Stimulated activated CD4-positive, alpha-beta T cell treated with anti-CD3 and anti-CD28 coated beads, Interleukin-15, amount 100 ng/mL, for 24 hours (primary cell): ENCODE data around the gene ITGB5.
"Not testable (repeated sequence)": the region's sequence is repeated elsewhere in the genome, so short reads cannot be mapped to it uniquely, and the experiment has no call there.

ENCODE experiments used
- DNase-seq: peaks from one replicate; pipeline ENCODE4 v3.0.0-alpha.2; 2020

Gene ITGB5

GRCh38 chr3:124812291-124813265, 74.6 kb downstream of the ITGB5 start:
- DNase-seq, result no peak

- no peak for DNase-seq
Observed at GRCh38 chr3:124811436-124811835, 75.7 kb downstream of the ITGB5 start.

DNA sequence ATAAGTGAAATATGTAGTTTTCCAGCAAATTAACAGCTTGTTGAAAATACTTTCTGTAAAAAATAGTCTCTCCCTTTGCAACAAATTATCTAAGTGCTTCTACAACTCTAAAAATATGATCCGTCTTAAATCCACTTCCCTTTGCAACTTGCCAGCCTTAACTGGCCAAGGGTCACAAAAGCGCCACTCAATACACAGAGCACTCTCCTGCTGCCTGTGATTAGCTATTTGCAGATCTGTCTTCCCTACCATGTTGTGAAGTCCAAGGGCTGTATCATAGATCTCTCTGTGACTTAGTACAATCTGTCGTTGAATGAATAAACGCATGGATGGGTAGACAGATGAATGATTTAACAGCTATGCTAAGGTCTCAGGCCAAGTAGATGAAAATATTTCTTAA, 76.2 kb downstream of the ITGB5 start:
- no peak for DNase-seq

GRCh38 chr3:124809039-124809438, 78.1 kb downstream of the ITGB5 start:
- no peak for DNase-seq

DNA sequence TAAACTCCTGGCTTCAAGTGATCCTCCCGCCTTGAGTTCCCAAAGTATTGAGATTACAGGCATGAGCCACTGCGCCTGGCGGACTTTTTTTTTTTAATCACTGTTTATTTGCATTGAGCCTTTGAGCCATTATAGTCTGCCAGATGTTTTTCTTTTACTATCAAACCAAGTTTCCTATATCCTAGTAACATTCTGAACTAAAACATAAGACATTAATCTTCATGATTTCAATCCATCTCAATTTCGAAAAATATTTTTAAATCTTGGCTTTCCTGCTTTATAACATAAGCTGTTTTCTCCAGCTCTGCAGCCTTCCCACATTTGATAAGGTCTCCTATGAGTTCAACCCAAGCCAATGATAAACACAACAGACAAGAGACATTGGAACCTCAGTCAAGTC, 81.5 kb downstream of the ITGB5 start:
- no peak for DNase-seq

DNA sequence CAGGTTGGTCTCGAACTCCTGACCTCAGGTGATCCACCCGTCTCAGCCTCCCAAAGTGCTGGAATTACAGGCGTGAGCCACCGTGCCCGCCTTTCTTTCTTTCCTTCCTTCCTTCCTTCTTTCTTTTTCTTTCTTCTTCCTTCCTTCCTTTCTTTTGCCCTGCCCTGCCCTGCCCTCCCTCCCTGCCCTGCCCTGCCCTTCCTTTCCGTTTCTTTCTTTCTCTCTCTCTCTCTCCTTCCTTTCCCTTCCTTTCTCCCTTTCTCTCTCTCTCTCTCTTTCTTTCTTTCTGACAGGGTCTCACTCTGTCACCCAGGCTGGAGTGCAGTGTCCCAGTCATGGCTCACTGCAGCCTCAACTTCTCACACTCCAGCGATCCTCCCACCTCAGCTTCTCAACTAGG, 82.3 kb downstream of the ITGB5 start:
- DNase-seq, result no peak

DNA sequence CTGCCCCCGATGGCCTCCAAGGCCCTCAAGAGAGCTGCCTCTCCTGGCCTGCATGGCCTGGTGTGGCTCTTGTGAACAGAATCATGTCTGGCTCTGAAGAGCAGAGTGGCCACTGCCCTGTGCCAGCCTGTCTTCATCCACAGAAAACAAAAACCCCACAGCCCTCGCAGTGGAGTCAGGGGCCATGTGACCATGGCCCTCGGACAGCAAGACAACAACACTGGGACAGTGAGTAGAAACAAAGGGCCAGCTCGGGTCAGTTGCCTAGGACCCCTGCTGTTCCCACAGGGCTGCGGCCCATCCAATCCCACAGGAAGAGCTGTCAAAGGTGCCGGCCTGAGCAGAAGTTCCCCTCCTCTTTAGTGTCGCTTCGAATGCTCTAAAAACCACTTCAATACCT, 84.5 kb downstream of the ITGB5 start:
- no peak for DNase-seq

DNA sequence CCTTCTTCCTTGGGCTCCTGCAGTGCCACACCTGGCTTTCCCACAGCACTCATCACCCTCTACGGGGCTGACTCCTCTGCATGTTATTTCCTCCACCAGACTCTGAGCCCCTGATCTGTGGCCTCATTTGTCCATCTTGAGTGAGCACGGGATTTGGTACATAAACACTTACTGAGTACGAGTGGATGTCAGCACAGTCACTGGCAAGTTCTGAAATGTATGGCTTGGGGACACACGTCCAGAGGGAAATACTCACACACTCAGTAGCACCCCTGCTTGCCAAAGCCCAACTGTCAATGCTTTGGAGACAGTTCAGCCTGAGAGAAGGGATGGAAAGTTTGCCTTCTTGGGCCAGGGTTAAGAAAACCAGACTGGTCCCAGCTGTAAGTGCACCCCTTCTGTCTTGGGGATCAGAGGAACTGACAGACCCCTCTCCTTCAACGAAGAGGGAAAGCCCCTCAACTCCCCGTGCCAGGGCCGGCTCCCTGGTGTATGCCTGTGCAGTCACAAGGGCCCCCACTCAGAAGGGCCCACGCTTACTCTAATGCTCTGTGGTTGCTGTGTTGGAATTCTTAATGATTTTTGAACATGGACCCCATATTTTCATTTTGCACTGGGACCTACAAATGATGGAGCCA, 85.0 kb downstream of the ITGB5 start:
- DNase-seq, result no peak

DNA sequence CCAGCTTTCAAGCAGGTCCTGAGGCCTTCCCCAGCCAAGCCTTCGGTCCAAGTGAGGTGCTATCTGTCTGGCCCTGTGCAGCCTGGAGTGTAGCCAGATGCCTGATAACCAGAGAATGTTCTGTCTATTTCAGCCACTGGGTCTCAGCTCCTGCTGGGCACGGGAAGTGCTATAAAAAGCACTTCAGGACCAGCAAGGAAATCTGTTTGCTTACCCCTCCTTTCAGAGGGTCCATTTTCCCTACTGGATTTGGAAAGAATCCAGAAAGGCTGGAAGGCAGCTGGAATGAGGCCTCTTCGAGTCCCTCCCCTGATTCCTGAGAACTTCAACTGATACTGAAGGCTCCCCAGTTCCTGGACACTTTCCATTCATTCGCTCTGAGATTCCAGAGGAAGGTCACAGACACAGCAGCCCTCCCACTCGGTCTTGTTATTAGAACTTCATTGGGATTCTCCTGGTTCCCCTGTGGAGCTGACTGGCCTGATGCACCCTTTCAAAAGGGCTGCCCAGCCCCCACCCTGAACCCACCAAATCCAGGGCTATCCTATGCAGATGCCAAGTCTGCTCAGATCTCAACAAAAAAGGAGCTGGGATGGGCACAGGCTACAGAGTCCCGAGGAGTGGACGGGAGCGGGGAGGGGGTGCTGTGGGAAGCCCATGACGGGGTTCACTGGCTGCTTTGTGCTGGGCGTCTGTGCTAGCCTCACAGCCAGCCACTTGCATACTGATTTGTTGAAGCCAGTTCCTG, 86.5 kb downstream of the ITGB5 start:
- DNase-seq, result no peak

DNA sequence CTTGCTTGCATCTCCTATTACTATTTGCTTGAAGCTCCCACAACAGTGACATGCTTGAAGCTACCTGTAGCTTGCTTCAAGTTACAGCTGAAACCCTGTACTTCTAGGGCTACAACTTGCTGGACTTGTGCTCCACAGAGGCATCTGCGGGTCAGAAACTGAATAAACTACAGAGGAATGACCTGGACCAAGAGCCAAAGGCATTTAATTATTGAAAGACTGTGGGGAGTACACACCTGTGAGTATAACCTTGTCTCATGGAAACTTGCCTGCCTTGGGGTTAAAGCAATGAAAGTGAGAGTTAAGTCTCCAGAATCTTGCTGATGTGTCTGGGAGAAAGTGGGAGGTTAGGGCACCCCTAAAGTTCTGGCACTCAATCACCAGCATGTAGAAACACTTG, 87.1 kb downstream of the ITGB5 start:
- no peak for DNase-seq

DNA sequence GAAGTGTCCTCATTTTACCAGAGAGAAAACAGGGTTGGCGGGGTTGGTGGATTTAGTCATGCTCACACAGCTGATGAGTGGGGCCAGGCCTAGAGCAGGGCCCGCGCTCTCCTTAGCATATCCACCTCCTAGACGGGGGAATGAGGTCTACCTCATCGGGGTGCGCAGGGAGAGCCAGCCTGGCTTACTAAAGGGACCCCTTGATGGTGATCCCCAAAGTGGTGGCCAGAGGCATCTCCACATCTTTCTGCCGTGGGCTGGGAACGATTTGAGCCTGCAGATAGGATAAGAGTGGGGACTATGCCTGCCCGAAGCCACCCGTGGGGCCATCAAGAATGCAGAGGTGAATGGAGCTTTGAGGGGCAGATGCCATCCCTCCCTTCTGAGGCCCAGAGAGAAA, 87.5 kb downstream of the ITGB5 start:
- DNase-seq, result no peak

DNA sequence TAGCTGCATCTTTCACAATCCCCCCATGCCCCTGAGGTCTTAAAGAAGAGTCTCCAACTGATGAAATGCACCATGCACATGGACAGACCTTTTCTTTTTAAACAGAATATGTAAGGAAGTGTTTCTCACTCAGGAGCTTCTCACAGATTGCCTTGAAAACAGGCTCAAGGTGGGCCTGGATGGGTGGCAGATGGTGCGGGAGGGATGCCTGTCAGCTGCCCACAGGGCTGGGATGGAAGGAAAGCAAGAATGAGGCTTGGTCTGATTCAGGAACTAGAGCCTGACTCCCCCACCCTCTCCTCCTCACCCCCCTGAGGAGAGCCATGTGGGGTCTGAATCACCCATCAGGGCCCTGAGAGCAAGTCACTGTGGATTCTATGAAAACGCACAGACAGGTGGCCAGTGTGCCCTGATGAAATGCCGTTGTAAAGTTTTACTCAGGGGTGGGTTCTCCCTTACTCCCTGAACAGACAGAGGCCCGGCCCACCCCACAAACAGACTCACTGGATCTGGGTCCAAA, 89.7 kb downstream of the ITGB5 start:
- DNase-seq, result no peak

DNA sequence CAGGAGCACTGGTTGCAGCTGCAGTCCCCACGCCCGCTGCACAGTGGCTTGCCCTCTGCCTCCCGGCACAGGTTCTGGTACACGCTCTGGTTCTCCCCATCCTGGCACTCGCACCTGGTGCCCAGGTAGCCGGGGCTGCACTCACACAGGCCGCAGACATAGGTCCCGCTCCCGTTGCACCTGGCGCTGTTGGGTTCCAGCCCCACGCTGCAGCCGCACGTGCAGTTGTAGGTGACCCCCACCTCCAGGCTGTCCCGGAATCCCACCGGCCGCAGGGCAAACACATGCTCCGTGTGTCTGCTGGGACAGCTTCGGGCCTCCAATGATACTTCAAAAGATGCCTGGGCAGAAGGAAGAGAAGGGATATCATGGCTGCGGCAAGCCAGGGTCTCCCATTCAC, 90.7 kb downstream of the ITGB5 start:
- no peak for DNase-seq

DNA sequence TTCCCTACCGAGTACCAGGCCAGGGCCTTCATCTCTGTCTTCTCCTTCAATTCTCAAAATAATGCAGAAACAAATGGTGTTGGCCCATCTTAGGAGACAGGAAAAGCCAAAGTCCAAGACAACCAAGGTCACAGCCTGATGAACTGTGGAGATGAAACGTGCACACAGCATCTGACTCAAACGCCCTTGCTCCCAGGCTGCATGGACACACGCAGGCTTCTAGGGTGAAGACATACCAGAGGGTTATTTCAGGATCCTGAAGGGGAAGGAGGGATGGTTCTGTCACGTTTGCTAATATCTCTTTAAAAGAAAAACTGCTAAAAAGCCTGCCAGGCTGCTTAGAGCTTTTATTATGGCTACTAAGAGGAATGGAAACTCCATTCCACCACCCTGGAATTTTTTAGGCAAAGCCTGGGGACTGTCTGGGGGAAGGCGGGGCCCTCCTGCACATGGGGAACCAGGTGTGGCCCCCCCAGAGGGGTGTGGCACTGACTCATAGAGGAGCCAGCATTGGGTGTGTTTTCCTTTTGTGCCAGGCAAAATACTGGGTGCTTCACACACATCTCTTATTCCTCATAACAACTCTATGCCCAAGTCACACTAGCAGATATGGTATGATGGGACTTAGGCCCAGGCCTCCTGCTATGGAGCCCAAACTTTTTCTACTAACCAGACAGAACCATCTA, 94.0 kb downstream of the ITGB5 start:
- no peak for DNase-seq

DNA sequence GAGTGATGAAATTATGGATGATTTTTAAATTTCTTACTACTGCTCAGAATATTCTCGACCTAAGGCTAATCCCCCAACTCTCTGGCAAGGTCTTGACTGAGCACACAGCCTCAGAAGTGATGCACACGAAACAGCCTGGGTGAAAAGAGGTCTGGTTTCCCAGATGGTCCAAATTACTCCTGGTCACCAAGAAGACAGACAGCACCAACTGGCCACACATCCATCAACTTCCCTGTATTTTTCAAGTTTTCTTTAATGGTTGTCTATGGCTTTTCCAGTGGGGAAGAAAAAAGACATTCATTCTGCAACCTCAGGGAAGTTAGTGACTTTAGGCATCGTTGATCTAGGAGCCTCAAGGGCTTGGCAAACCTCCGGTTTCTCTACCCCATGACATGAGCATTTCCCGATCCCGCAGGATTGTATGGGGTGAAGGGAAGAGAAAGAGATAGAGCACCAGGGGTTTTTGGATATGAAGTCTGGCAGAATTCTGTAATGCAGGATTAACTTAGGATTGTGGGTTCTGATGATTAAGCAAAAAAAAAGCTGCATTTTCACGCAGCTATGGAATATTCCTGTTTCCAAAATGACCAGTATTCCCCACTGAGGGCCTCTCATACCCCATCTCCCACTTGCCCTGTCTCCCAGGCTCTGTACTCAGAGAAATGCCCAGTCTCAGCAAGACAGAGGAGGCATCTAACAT, 94.7 kb downstream of the ITGB5 start:
- DNase-seq, result no peak

- no peak for DNase-seq
Observed at GRCh38 chr3:124791639-124792151, 95.5 kb downstream of the ITGB5 start.

DNA sequence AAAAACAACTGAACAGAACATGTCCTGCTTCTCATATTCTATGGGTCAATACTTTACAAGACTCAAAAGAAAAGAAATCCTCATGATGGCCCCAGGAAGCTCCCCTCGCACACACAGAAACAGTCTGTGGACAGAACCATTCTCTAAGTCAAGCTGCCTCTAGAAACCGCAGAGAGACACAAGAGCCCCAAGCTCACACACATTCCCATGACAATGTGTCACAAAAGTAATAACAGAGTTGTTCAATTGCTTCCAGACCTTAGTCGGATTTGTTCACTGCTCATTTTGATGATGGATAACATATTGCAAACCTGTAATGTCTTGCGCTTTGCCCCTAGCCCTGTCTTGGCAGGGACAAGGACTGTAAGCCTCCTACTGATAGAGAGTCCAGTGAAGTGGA, 96.0 kb downstream of the ITGB5 start:
- no peak for DNase-seq

DNA sequence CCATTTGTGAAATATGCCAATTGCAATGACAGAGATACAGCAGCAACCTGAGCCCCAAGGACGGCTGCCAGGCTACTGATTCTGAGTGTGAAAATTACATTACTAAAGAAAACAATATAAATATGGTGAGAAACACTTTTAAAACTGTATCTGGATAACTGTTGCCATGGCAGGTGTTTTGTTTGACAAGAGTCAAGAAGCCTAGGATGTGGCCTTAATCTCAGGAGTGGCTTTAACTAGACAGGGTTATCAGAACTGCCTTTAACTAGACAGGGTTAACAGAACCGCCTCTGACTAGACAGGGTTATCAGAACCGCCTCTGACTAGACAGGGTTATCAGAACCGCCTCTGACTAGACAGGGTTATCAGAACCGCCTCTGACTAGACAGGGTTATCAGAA, 98.1 kb downstream of the ITGB5 start:
- not testable (repeated sequence) for DNase-seq

DNA sequence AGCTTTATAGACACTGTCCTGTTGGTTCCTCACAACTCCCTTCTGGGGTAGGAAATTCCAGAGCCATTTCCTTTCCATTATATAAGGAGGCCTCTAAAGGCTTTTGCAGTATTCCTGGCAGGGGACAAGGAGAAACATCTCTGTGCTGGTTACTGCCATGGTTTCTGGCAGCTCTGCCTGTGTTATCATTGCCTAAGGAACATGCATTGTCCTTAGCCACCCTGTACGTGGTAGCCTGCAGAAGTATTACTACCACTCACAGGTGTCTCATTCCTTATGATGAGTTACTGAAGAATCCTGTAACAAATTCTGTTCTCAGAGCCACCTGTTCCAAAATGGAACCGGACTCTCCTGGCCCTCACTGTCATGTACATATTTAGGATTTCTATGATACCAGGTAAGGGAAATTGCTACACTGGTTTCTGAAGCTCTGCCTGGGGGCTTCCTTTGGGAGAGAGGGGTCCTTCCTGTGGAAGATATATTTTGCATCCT, 98.9 kb downstream of the ITGB5 start:
- DNase-seq, result no peak

GRCh38 chr3:124787476-124788195, 99.5 kb downstream of the ITGB5 start:
- DNase-seq, result no peak
